IPS-NIHi11 (cell line): ENCODE data around the gene NRCAM.
"Not testable (repeated sequence)": the region's sequence is repeated elsewhere in the genome, so short reads cannot be mapped to it uniquely, and the experiment has no call there.

Experiments used
- DNase-seq: peaks from one replicate; pipeline ENCODE4 v3.0.0; 2012; ENCODE audit warnings: mixed read lengths, low spot score

NRCAM gene

GRCh38 chr7:108402865-108403264 lies 53.4 kb downstream of the NRCAM start:
- no peak for DNase-seq

DNA sequence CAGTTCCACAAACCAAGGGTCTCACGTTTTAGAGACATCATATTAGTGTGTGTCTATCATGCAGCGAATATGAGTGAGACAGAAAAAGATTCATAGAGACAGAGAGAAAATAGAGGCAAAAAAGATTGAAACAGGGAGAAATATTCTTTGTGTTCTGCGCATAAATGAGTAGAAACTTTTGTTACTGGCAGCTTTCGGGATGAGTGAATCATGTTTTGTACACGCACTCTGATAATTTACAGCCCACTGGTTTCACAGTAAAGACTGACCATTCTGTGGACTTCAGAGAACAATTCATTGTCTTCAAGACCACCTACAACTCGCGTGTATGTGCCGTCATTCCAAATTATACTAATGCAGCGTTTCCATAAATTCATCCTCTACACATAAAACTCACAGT lies 60.2 kb downstream of the NRCAM start:
- DNase-seq: no peak

- DNase-seq: no peak
Observed at GRCh38 chr7:108395426-108395825, 60.8 kb downstream of the NRCAM start.

DNA sequence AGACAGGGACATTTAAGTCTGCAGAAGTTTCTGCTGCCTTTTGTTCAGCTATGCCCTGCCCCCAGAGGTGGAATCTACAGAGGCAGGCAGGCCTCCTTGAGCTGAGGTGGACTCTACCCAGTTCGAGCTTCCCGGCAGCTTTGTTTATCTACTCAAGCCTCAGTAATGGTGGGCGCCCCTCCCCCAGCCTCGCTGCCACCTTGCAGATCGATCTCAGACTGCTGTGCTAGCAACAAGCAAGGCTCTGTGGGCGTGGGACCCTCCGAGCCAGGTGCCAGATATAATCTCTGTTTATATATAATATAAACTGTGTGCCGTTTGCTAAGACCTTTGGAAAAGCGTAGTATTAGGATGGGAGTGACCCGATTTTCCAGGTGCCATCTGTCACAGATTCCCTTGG lies 63.1 kb downstream of the NRCAM start:
- DNase-seq: not testable (repeated sequence)

DNA sequence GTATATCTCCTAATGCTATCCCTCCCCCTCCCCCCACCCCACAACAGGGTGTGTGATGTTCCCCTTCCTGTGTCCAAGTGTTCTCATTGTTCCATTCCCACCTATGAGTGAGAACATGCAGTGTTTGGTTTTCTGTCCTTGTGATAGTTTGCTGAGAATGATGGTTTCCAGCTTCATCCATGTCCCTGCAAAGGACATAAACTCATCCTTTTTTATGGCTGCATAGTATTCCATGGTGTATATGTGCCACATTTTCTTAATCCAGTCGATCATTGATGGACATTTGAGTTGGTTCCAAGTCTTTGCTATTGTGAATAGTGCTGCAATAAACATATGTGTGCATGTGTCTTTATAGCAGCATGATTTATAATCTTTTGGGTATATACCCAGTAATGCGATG lies 68.5 kb downstream of the NRCAM start:
- DNase-seq: not testable (repeated sequence)

DNA sequence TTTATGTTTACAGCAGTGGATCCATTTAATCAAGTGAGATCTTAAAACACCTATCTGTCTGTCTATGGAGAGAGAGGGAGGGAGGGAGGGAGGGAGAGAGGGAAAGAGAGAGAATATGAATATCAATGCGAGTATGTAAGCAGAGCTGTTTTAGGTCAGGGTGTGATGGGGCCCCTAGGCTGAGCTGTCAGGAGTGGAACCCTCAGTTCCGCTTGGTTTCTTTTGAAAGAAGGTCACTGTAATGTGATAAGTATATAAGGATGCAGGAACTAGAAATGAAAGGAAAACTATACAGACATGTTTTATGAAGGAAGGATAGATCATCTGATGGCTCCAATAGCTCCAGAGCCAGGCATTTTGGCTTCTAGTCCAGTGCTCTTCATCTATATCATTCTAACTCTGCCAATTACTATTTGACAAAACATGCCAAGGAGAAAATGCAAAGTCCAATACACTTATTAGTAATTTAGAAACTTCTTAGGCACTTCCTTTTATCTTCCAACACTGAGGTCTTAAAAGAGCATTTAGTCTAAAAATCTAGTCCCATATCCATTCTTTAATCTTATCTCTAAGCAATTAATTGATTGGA lies 70.3 kb downstream of the NRCAM start:
- no peak for DNase-seq

DNA sequence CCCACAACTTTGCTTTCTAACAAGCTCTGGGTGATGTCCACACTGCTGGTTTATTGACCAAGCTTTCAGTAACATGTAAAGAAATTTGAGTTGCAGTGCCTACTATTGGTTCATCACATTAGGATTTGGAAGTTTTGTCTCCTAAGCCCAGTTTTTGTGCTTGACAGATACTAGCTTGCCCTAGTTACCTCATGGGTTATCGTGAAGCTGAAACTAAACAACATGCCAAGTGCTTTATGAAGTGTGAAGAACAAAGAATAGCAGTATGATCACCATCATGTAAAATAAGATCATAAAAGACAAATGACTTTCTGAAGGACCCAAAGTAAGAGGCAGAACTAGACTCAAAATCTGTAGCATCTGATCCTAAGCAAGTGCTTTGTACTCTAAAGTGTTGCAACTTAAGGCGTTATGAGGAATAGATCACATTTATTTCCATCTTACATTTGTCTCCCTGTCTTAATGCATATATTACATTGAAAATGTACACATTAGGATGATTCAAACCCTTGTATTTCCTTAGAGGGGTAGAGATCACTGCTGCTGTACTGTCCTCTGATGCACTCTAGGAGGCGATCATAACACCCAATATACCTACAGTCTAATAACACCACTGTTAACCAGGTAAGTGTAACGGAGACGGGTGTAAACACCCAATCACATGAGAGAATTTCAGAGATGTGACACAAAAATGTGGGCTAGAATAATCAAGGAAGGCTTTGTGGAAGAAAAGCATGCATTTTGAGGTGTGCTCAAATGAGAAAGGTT lies 71.3 kb downstream of the NRCAM start:
- DNase-seq: peak; percentile 41

DNA sequence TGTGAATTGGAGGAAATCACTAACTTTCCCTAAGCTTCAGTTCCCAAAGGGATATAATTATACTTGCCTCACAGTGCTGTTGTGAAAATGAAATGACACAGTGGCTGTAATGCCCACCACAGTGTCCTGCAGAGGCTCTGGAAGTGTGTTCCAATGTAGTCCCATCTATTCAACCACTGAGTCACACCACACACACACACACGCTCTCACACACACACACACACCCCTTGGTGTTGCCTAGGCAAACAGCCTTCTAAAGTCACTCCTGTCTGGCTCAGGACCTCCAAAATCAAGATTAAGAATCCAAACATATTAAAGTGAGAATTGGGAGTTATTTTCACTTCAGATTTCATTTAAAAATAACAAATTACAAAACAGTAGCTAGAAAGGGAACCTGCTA lies 73.3 kb downstream of the NRCAM start:
- no peak for DNase-seq

- DNase-seq: no peak
Observed at GRCh38 chr7:108380517-108380916, 75.7 kb downstream of the NRCAM start.

DNA sequence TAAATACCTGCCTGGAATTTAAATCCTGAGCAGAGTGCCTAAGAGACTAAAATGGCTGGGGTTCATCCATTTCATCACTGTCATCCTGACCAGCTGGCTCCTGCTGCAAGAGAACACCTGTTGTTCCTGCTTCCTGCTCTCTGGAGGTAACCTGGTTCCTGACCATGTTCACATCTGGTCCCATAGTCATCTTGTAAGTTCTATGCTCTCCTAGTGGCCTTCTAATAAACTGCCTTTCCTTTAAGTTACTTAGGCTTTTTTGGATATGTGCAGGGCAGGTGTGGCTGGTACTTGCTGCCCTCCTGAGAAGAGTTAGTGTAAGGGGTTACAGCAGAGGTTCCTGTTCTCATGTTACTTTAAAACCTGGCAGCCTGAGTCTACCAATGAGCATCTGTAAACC lies 80.0 kb downstream of the NRCAM start:
- no peak for DNase-seq

GRCh38 chr7:108375668-108376067 lies 80.6 kb downstream of the NRCAM start:
- DNase-seq: no peak

GRCh38 chr7:108374899-108375298 lies 81.3 kb downstream of the NRCAM start:
- DNase-seq: no peak

- DNase-seq: no peak
Observed at GRCh38 chr7:108372618-108373017, 83.6 kb downstream of the NRCAM start.

GRCh38 chr7:108370616-108371015 lies 85.6 kb downstream of the NRCAM start:
- DNase-seq: no peak

DNA sequence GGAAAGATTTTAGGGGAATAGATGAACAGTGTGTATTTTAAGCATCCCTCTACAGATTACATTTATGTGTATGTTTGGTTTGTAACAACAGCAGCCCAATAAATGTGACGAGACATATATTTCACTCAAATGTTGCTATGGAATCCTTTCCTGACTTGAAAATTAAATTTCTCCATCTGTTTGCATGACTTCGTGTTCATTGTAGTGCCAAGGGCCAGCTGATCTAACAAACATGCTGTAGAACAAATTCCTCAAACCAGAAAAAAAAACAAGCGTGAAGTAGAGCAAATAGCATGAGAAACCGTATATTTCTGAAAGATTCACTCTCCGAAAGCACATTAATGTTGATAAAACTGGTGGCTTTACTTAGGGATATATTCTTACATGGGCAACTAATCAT lies 87.8 kb downstream of the NRCAM start:
- DNase-seq: no peak

DNA sequence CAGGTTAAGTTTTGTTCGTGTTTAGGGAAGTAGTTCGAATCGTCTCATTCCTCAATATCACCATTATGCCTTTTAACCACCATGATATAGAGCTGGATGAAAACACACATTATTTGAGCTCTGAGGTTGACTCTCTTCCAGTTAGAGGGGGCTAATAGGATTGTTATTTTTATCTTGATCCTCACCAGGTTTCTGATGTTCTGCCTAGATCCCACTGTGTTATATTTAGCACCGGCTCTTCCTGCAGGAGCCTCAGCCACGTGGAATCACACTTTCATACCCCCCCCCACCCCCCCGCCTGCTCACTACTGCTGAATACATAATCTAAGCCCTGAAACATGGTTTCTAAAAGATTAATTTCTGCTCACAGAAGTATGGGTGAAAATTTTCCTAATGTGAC lies 88.3 kb downstream of the NRCAM start:
- no peak for DNase-seq

GRCh38 chr7:108367314-108367713 lies 88.9 kb downstream of the NRCAM start:
- DNase-seq: no peak

- DNase-seq: no peak
Observed at GRCh38 chr7:108363659-108364058, 92.6 kb downstream of the NRCAM start.

DNA sequence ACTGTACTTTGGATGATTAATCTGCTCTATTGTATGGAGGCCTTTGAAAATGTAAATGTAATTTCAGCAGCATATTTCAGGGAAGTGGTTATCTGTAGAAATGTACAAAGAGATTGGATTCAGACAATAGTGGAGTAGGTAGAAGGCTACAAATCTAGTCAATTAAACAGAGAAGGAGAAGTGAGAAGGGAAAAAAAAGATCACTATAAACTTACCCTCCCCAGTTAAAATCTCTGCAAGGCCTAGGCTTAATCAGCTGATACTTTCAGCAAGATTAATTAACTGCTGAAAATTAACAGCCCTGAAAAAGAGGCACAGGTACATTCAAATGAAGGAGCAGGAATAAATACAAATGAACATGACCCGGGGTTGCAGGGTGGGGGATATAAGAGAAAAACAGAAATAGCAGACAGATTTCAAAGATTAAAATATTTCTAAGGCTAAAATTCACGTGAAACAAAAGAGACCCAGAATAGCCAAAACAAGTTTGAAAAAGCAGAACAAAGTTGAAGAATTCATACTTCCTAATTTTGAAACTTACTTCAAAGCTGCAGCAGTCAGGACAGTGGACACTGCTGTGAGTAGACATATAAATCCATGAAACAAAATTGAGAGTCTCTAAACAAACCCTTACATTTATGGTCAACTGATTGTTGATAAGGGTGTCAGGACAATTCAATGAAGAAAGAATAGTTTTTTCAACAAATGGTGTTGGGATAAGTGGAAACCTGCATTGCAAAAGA lies 96.0 kb downstream of the NRCAM start:
- DNase-seq: no peak

GRCh38 chr7:108358553-108358952 lies 97.7 kb downstream of the NRCAM start:
- DNase-seq: no peak

GRCh38 chr7:108351729-108352131 lies 104.5 kb downstream of the NRCAM start:
- no peak for DNase-seq

DNA sequence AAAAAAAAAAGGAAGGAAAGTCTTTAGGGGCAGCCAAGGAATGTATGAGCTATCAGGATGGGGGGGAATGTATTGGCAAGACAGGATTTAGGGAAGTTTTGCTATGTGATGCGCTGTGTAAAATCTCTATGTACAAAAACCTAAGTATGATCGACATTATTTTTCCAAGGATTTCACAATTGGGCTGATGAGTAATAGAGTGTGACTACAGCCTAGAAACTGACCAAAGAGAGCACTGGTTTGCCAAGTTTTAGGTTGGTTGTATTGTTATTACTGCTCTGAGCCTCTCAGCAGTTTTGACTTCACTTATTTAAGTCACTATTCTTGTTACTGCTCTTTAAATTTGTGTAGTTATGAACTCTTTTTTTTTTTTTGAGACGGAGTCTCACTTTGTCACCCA lies 107.3 kb downstream of the NRCAM start:
- no peak for DNase-seq

- peak; percentile 84 for DNase-seq
Observed at GRCh38 chr7:108347616-108348015, 108.6 kb downstream of the NRCAM start.
